ENCODE measurements around the gene UBN2.

GRCh38 chr7:139232904-139233303 is 1.9 kb downstream of the UBN2 start:
- TF ChIP-seq, protein P1, sequence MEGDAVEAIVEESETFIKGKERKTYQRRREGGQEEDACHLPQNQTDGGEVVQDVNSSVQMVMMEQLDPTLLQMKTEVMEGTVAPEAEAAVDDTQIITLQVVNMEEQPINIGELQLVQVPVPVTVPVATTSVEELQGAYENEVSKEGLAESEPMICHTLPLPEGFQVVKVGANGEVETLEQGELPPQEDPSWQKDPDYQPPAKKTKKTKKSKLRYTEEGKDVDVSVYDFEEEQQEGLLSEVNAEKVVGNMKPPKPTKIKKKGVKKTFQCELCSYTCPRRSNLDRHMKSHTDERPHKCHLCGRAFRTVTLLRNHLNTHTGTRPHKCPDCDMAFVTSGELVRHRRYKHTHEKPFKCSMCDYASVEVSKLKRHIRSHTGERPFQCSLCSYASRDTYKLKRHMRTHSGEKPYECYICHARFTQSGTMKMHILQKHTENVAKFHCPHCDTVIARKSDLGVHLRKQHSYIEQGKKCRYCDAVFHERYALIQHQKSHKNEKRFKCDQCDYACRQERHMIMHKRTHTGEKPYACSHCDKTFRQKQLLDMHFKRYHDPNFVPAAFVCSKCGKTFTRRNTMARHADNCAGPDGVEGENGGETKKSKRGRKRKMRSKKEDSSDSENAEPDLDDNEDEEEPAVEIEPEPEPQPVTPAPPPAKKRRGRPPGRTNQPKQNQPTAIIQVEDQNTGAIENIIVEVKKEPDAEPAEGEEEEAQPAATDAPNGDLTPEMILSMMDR (IDR thresholded peaks at IDR 0.05; ENCODE audit: low read depth, low read length, poor library complexity, severe bottlenecking): no peak
- TF ChIP-seq EZH2phosphoT487 (IDR thresholded peaks at IDR 0.05; ENCODE audit: borderline replicate concordance, low read length): no peak

Data from DOHH2 (cell line).